Right atrium auricular region (tissue), 2 donors: Measurements from ENCODE around the gene BANP. TPM values are rescaled to one million over a fixed set of nuclear protein-coding genes. Genes with fewer than 3 reads are reported as not detected.

Source experiments
- DNase-seq: peaks from one replicate; pipeline ENCODE4 v3.0.0-alpha.2; 2019; ENCODE audit warnings: low spot score
- H3K27ac ChIP-seq, 2 donors: fragments of 200-600 bp; sonication (generic); 1 replicate in 1 of 2; 2 replicates in 1 of 2; pipeline ENCODE4 v1.5.1; 2016 to 2019
- H3K27me3 ChIP-seq, 2 donors: fragments of 200-600 bp; sonication (generic); one replicate each; pipeline versions ENCODE4 v1.5.1 to v1.6.0; 2017 to 2019
- H3K36me3 ChIP-seq: fragments of 200-600 bp; sonication (generic); one replicate; pipeline ENCODE4 v1.5.1; 2016
- H3K4me1 ChIP-seq, 2 donors: fragments of 200-600 bp; sonication (generic); one replicate each; pipeline versions ENCODE4 v1.5.1 to v1.6.0; 2017 to 2019
- H3K4me3 ChIP-seq, 2 donors: fragments of 200-600 bp; sonication (generic); 1 replicate in 1 of 2; 2 replicates in 1 of 2; pipeline ENCODE4 v1.5.1; 2017 to 2019; ENCODE audit warnings: mild to moderate bottlenecking in 1 of 2, moderate library complexity in 1 of 2
- H3K9me3 ChIP-seq, 2 donors: fragments of 200-600 bp; sonication (generic); one replicate each; pipeline ENCODE4 v1.5.1; 2019
- total RNA-seq, 2 donors: library from RNA; depleted of rRNA; stranded (reverse); fragments of >200 nt; gene quantifications; one replicate each; pipeline ENCODE4 v1.1.0, GENCODE V29; 2016
- TF ChIP-seq, protein P1 (sequence below), 2 donors: fragments of 200-600 bp; sonication (generic); IDR thresholded peaks; one replicate each; pipeline ENCODE4 v1.5.1; 2019; ENCODE audit warnings: antibody characterized with exemption in 2 of 2

Gene BANP
- total RNA-seq, 2 donors from 2014 or later, result 10.4 to 14.4 TPM

DNA sequence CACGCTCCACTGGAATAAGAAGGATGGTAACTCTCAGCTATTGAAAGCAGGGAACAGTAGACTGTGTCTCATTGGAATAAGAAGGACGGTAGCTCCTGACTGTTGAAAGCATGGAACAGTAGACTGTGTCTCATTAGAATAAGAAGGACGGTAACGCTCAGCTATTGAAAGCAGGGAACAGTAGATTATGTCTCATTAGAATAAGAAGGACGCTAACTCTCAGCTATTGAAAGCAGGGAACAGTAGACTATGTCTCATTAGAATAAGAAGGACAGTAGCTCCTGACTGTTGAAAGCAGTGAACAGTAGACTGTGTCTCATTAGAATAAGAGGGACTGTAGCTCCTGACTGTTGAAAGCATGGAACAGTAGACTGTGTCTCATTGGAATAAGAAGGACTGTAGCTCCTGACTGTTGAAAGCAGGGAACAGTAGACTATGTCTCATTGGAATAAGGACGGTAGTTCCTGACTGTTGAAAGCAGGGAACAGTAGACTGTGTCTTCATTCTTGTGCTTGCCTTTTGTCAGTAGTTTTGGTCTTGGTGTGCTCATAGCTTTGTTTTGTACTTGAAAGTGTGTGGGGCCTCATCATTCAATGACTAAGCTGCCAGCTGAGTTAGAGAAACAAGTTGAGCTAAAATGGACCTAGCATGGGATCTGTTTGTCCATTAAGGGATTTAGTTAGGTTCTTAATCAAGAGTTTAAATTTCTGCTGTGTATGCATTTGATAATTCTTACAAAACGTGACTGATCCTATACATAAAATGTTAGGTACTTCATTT lies 58.5 kb downstream of the BANP start:
- TF ChIP-seq, protein P1, sequence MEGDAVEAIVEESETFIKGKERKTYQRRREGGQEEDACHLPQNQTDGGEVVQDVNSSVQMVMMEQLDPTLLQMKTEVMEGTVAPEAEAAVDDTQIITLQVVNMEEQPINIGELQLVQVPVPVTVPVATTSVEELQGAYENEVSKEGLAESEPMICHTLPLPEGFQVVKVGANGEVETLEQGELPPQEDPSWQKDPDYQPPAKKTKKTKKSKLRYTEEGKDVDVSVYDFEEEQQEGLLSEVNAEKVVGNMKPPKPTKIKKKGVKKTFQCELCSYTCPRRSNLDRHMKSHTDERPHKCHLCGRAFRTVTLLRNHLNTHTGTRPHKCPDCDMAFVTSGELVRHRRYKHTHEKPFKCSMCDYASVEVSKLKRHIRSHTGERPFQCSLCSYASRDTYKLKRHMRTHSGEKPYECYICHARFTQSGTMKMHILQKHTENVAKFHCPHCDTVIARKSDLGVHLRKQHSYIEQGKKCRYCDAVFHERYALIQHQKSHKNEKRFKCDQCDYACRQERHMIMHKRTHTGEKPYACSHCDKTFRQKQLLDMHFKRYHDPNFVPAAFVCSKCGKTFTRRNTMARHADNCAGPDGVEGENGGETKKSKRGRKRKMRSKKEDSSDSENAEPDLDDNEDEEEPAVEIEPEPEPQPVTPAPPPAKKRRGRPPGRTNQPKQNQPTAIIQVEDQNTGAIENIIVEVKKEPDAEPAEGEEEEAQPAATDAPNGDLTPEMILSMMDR (IDR thresholded peaks at IDR 0.05), result no peak
- peaks cover 25% of the 10 kb centered on the region for H3K36me3 ChIP-seq

DNA sequence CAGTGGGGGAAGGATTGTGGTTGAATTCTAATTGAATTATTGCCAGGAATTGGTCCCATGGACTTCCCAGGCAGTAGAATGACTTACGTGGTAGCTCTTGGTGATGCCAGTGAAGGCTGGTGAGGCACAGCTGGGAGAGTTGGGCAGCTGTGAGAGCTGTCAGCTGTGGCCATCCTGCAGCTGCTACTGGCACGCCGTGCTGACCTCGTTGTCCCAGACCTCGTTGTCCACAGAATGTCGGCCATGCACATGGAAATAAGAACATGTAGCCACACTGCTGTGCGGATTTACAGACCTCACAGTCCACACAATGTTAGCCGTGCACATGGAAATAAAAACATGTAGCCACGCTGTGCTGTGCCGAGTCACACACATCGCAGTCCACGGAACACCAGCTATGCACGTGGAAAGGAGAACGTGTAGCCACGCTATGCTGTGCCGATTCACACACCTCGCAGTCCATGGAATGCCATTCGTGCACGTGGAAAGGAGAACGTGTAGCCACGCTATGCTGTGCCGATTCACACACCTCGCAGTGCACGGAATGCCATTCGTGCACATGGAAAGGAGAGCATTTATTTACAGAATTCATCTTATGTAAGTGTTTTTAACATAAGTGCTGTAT lies 59.2 kb downstream of the BANP start:
- no peak for DNase-seq
- TF ChIP-seq, protein P1 (IDR thresholded peaks at IDR 0.05), result no peak
- Histone ChIP-seq H3K27me3 (no peaks in the 10 kb centered on the region), H3K36me3 (peaks cover 22% of the 10 kb centered on the region), H3K9me3 (no peaks in the 10 kb centered on the region), H3K27ac (no peak overlapping the region), H3K4me3 (no peak overlapping the region), H3K4me1 (peaks cover 0 to 3% of the 10 kb centered on the region in 2 donors)

More for the DNA sequence above, 58.5 kb downstream of the BANP start:
- no peaks in the 10 kb centered on the region for H3K27me3 ChIP-seq
- DNase-seq, result no peak
- no peak overlapping the region for H3K27ac ChIP-seq
- no peak overlapping the region for H3K4me3 ChIP-seq
- no peaks in the 10 kb centered on the region for H3K9me3 ChIP-seq
- peaks cover 0 to 3% of the 10 kb centered on the region in 2 donors for H3K4me1 ChIP-seq

DNA sequence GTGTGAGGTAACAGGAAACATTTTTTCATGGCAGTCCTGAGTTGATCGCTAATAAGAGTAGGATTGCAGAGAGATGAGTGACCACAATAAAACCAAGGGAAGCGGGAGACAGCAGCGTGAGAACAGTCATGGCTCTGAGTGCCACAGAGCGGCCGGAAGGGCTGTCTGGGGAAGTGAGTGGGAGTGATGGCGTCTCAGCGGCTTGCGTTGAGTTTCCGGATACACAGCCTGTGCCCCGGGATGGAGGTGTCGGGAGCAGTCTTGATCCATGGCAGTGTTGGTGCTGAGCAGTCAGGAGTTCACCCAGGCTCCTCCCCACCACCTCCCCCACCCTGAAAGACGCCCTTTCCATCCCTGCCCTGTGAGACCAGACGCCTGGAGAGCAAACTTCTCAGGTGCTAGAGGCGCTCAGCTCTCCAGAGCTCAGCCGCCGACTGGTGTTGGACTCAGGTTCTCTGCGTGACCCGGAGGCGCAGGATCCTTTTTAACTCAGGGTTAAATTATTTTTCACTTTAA lies 59.8 kb downstream of the BANP start:
- H3K36me3 ChIP-seq, result peaks cover 17% of the 10 kb centered on the region
- H3K4me1 ChIP-seq, result peaks cover 0 to 3% of the 10 kb centered on the region in 2 donors
- H3K4me3 ChIP-seq, result no peak overlapping the region
- no peak overlapping the region for H3K27ac ChIP-seq
- no peak for DNase-seq
- H3K9me3 ChIP-seq, result no peaks in the 10 kb centered on the region
- TF ChIP-seq, protein P1 (IDR thresholded peaks at IDR 0.05), result no peak
- no peaks in the 10 kb centered on the region for H3K27me3 ChIP-seq

DNA sequence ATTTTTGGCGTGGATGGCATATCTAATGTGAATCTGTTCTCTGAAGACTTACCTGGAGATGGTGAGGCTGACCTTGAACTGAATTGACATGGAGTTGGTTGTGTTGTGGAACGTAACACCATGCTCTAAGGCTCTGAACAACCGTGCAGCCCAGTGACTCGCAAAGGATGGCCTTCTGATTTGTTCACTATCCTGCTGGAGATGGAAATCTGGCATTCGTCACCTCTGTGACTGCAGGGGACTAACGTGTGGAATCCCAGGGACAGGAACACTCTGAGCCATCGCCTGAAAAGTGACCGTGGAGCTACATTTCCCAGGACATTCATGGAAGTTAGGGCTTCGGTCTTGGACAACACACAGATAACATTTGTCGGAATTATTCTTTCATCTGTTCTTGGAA lies 61.1 kb downstream of the BANP start:
- H3K4me1 ChIP-seq, result peaks cover 0 to 3% of the 10 kb centered on the region in 2 donors
- no peaks in the 10 kb centered on the region for H3K27me3 ChIP-seq
- H3K9me3 ChIP-seq, result no peaks in the 10 kb centered on the region
- TF ChIP-seq, protein P1 (IDR thresholded peaks at IDR 0.05), result no peak
- no peak overlapping the region for H3K27ac ChIP-seq
- no peak overlapping the region for H3K4me3 ChIP-seq
- DNase-seq, result no peak
- H3K36me3 ChIP-seq, result peaks cover 8% of the 10 kb centered on the region

DNA sequence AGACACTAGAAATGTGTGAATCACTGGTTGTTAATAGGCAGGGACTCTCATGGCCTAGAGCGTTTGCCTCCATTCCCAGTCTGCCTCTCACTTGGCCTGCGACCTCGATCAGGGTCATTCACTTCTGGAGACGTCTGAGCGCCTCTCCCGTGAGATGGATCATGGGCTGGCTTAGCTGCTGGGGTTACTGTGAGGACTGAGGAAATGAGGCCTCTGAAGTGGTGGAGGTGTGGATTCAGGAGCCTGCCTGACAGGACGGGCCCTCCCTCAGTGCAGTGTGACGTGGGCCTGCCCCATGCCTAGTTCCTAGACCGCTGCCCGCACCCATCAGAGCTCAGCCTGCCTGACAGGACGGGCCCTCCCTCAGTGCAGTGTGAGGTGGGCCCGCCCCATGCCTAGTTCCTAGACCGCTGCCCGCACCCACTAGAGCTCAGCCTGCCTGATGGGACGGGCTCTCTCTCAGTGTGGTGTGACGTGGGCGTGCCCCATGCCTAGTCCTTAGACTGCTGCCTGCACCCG lies 61.9 kb downstream of the BANP start:
- peaks cover 4% of the 10 kb centered on the region for H3K36me3 ChIP-seq
- H3K9me3 ChIP-seq, result no peaks in the 10 kb centered on the region
- no peaks in the 10 kb centered on the region for H3K27me3 ChIP-seq
- DNase-seq, result no peak
- H3K4me1 ChIP-seq, result peaks cover 0 to 3% of the 10 kb centered on the region in 2 donors
- no peak overlapping the region for H3K27ac ChIP-seq
- TF ChIP-seq, protein P1 (IDR thresholded peaks at IDR 0.05), result no peak
- no peak overlapping the region for H3K4me3 ChIP-seq
